DMS 273 treated with DMSO at 0.1 percent for 48 hours (cell line): ENCODE data around the gene GSKIP.

ENCODE experiments used
- DNase-seq: peaks from one replicate; lab custom pipeline; 2025; lab: John Stamatoyannopoulos, UW

Gene GSKIP

DNA sequence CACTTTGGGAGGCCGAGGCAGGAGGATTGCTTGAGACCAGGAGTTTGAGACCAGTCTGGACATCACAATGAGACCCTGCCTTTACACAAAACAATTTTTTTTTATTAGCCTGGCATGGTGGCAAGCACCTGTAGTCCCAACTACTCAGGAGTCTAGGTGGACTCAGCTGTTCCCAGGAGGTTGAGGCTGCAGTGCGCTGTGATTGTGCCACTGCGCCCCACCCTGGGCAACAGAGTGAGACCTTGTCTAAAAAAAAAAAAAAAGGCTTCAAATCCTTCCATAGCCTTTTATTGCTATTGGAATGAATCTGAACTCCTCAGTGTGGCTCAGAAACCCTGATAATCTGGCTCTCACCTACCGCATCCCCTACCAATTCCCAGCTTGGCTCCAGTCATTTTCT lies 54.7 kb downstream of the GSKIP start:
- DNase-seq, result no peak

DNA sequence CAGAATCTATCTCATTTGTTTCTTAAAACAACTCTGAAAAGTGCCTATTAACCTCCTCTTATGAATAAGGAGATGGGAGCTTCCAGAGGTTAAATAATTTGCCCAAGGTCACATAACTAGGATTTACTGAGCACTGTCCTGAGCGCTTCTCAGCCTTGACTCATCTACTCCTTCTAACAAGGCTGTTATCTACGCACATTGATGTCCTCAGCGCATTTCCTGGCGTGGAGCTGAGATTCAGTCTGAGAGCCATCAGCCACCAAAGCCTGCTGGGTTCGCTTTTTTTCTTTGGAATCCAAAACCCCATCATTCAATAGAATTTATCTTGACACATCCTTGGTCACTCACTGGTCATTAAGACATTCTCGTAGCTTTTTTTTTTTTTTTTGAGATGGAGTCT lies 57.9 kb downstream of the GSKIP start:
- no peak for DNase-seq

DNA sequence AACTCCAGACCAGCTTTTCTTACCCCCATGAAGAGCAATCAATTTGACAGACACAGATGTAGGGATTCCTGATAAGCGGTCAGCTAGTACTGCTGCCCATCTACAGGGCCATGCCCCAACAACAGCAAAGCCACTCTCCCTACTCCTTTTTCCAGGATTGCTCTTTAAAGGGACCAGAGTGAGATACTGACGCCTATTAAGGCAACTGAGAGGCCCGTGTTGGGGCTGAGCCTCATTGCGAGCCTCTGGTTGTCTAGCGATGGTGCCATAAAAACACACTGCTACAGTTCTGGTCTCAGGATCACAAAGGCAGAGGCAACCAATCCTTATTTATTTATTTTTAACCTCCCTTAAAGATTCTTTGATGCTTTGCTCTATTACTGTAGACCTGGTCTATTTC lies 59.7 kb downstream of the GSKIP start:
- no peak for DNase-seq

DNA sequence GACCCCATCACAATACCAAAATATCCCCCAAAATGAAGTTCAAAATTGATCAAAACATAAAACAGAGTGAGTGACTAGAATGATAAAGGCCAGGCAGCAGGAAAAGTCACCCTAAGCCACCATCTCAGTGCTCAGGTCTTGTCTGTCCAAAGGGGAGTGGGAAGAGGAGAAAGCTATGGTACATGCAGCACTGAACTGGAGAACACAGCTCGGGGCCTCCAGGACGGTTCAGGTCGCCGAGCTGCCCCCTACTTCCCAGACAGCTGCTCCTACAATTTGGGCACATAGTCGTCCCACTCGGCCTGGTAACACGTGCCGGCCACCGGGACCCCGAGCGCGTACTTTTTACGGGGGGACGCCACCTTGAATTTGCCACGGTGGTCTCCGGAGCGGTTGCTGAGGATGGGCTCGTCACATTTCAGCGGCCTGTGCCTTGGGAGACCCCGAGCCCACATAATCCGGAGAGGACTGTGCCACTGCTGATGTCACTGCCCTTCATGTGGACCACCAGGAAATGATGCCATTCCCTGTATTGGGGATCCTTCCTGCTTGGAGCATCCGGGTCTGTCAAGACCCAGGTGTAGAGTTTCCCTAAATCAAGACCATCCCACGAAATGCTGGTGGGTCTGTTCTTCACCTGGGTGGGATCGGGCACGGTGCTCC lies 60.3 kb downstream of the GSKIP start:
- DNase-seq, result no peak

DNA sequence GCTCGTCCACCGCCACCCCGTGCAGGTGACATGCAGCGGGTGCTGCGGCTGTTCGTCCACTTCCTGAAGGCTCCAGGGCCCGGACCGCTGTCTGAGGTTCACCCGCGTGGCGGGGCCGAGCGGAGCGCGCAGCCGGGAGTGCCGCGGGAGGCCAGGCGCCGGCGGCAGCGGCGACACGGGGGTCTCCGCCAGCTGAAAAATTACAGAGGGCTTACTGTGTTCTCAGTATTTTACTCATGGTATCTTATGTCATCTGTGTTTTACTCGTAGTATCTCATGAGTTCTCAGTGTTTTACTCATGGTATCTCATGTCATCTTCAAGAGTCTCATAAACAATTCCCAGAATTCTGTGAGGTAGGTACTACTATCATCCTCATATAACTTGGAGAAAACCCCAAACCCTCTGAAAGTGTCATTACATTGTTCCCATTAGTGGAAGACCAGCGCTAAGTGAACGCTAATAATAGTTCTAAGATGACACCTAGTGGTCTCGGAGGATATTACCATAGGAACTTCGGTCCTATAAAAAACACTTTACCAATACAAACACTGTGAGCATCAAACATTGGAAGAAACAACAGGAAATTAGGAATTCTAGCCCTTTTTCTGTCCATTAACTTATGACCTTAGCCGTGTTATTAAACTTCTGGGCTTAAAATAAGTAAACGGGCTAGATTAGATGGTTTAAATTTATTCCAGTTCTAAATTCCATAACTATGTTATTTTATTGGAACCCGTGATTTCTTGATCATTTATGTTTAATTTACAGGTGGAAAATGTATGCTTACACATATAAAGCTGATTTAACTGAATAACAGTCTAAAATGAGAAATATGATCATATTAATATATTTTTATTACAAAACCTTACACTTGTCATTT lies 61.0 kb downstream of the GSKIP start:
- DNase-seq, result peak; percentile 32

DNA sequence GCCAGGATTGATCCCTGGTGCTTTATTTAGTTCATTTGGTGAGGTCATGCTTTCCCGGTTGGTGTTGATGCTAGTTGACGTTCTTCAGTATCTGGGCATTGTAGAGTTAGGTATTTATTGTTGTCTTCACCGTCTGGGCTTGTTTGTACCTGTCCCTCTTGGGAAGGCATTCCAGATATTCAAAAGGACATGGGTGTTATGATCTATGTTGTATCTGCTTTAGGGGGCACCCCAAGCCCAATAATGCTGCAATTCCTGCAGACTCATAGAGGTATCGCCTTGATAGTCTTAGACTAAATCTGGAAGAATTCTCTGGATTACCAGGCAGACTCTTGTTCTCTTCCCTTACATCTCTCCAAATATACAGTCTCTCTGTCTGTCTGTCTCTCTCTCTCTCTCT lies 70.7 kb downstream of the GSKIP start:
- no peak for DNase-seq
